H9 (cell line): Measurements from ENCODE around the gene FOXO6. TPM values are rescaled to one million over a fixed set of nuclear protein-coding genes. Genes with fewer than 3 reads are reported as not detected.

Source experiments
- DNase-seq: peaks from one replicate; pipeline ENCODE4 v3.0.0-alpha.2; 2017
- H2AFZ ChIP-seq: one replicate; pipeline ENCODE4 v1.6.1; 2013; ENCODE audit warnings: mild to moderate bottlenecking, low read length, control low read depth, moderate library complexity
- H2AK5ac ChIP-seq: 2 replicates; pipeline ENCODE4 v1.6.1; 2013; ENCODE audit warnings: low read length, control low read depth, mixed read lengths; ENCODE audit not compliant: insufficient read length
- H2BK120ac ChIP-seq: one replicate; pipeline ENCODE4 v1.6.1; 2013; ENCODE audit warnings: low read depth, mild to moderate bottlenecking, low read length, control low read depth, inconsistent platforms; ENCODE audit not compliant: poor library complexity, severe bottlenecking
- H2BK12ac ChIP-seq: 2 replicates; pipeline ENCODE4 v1.6.1; 2013; ENCODE audit warnings: low read length, control low read depth, mixed read lengths, low read depth; ENCODE audit not compliant: insufficient read length
- H2BK15ac ChIP-seq: 2 replicates; pipeline ENCODE4 v1.6.1; 2013; ENCODE audit warnings: low read depth, low read length, control low read depth
- H2BK20ac ChIP-seq: one replicate; pipeline ENCODE4 v1.6.1; 2013; ENCODE audit warnings: low read depth, mild to moderate bottlenecking, low read length, control low read depth, inconsistent platforms; ENCODE audit not compliant: poor library complexity, severe bottlenecking
- H2BK5ac ChIP-seq: 2 replicates; pipeline ENCODE4 v1.6.1; 2013; ENCODE audit warnings: low read length, control low read depth, mixed read lengths; ENCODE audit not compliant: insufficient read length
- H3K14ac ChIP-seq: 2 replicates; pipeline ENCODE4 v1.6.1; 2013; ENCODE audit warnings: low read length, control low read depth; ENCODE audit not compliant: insufficient read depth
- H3K18ac ChIP-seq: 2 replicates; pipeline ENCODE4 v1.6.1; 2013; ENCODE audit warnings: low read depth, mild to moderate bottlenecking, mixed read lengths, low read length, control low read depth; ENCODE audit not compliant: insufficient read length
- H3K23ac ChIP-seq: 2 replicates; pipeline ENCODE4 v1.6.1; 2013; ENCODE audit warnings: low read length, control low read depth, mixed read lengths, low read depth; ENCODE audit not compliant: insufficient read length
- H3K23me2 ChIP-seq: 2 replicates; pipeline ENCODE4 v1.6.1; 2013; ENCODE audit warnings: low read depth, mild to moderate bottlenecking, mixed read lengths, low read length, control low read depth; ENCODE audit not compliant: insufficient read length, poor library complexity, severe bottlenecking
- H3K27ac ChIP-seq: 2 replicates; pipeline ENCODE4 v1.5.1; 2013; ENCODE audit warnings: low read length, control low read depth, mixed read lengths, low read depth; ENCODE audit not compliant: insufficient read length
- H3K27me3 ChIP-seq: 2 replicates; pipeline ENCODE4 v1.6.1; 2013; ENCODE audit warnings: low read length, control low read depth, inconsistent platforms; ENCODE audit not compliant: insufficient read depth
- H3K4ac ChIP-seq: 2 replicates; pipeline ENCODE4 v1.6.1; 2013; ENCODE audit warnings: low read depth, mild to moderate bottlenecking, control low read depth, inconsistent platforms, low read length, moderate library complexity
- H3K4me1 ChIP-seq: 2 replicates; pipeline ENCODE4 v1.6.1; 2013; ENCODE audit warnings: low read length, control low read depth, inconsistent platforms; ENCODE audit not compliant: insufficient read depth
- H3K4me2 ChIP-seq: 2 replicates; pipeline ENCODE4 v1.6.1; 2013; ENCODE audit warnings: low read length, control low read depth, mixed read lengths; ENCODE audit not compliant: insufficient read length, insufficient read depth
- H3K56ac ChIP-seq: 2 replicates; pipeline ENCODE4 v1.6.1; 2013; ENCODE audit warnings: low read depth, mild to moderate bottlenecking, mixed read lengths, low read length, control low read depth; ENCODE audit not compliant: insufficient read length
- H3K79me1 ChIP-seq: 2 replicates; pipeline ENCODE4 v1.6.1; 2013; ENCODE audit warnings: low read depth, mild to moderate bottlenecking, moderate library complexity, low read length, control low read depth, inconsistent platforms; ENCODE audit not compliant: insufficient read depth, poor library complexity, severe bottlenecking
- H3K79me2 ChIP-seq: 2 replicates; pipeline ENCODE4 v1.6.1; 2013; ENCODE audit warnings: low read length, control low read depth, inconsistent platforms; ENCODE audit not compliant: insufficient read depth
- H3K9ac ChIP-seq: 2 replicates; pipeline ENCODE4 v1.6.1; 2013; ENCODE audit warnings: low read length, control low read depth, mixed read lengths; ENCODE audit not compliant: insufficient read length; ENCODE audit errors: extremely low read depth
- H3K9me3 ChIP-seq: one replicate; pipeline ENCODE4 v1.6.1; 2013; ENCODE audit warnings: low read depth, low read length, inconsistent platforms; ENCODE audit not compliant: control insufficient read depth
- H3T11ph ChIP-seq: one replicate; pipeline ENCODE4 v1.6.1; 2013; ENCODE audit warnings: mild to moderate bottlenecking, low read length, control low read depth, inconsistent platforms
- H4K20me1 ChIP-seq: one replicate; pipeline ENCODE4 v1.6.1; 2013; ENCODE audit not compliant: control insufficient read depth, insufficient read length, insufficient read depth
- H4K5ac ChIP-seq: 2 replicates; pipeline ENCODE4 v1.6.1; 2013; ENCODE audit warnings: low read depth, mild to moderate bottlenecking, mixed read lengths, low read length, control low read depth; ENCODE audit not compliant: insufficient read length
- H4K8ac ChIP-seq: replicated peaks from 2 replicates; pipeline ENCODE4 v1.6.1; 2013; ENCODE audit warnings: low read length, control low read depth, mixed read lengths, low read depth; ENCODE audit not compliant: insufficient read length
- H4K91ac ChIP-seq: 2 replicates; pipeline ENCODE4 v1.6.1; 2013; ENCODE audit warnings: low read depth, mild to moderate bottlenecking, moderate library complexity, mixed read lengths, low read length, control low read depth; ENCODE audit not compliant: insufficient read length
- H3K27ac Mint-ChIP-seq, 3 experiments: 2 replicates in 2 of 3; 3 replicates in 1 of 3; pipeline ENCODE4 v1.8.0; 2020 to 2021; ENCODE audit warnings: mixed read lengths in 3 of 3, mild to moderate bottlenecking in 1 of 3, moderate library complexity in 1 of 3
- H3K27me3 Mint-ChIP-seq: 2 replicates; pipeline ENCODE4 v1.8.0; 2021; ENCODE audit warnings: low read depth, mild to moderate bottlenecking, moderate library complexity, mixed read lengths
- H3K36me3 Mint-ChIP-seq, 3 experiments: 2 replicates in 2 of 3; 3 replicates in 1 of 3; pipeline ENCODE4 v1.8.0; 2020 to 2021; ENCODE audit warnings: low read depth in 3 of 3, mixed read lengths in 3 of 3; ENCODE audit not compliant: insufficient read depth in 1 of 3
- H3K4me1 Mint-ChIP-seq, 2 experiments: 2 replicates each; pipeline ENCODE4 v1.8.0; 2020; ENCODE audit warnings: mixed read lengths in 2 of 2
- H3K4me3 Mint-ChIP-seq, 2 experiments: 2 replicates in 1 of 2; 3 replicates in 1 of 2; pipeline ENCODE4 v1.8.0; 2020 to 2021; ENCODE audit warnings: mild to moderate bottlenecking in 2 of 2, mixed read lengths in 2 of 2, moderate library complexity in 1 of 2
- H3K9me3 Mint-ChIP-seq, 2 experiments: 2 replicates in 1 of 2; 3 replicates in 1 of 2; pipeline ENCODE4 v1.8.0; 2020; ENCODE audit warnings: mild to moderate bottlenecking in 2 of 2, mixed read lengths in 2 of 2, moderate library complexity in 1 of 2
- WGBS: extraction: QIAGEN DNeasy Blood & Tissue Kit; methylation state at CpG from one replicate; pipeline ENCODE4 v1.1.7; 2013; ENCODE audit warnings: missing lambda C conversion rate, low lambda C conversion rate, mixed read lengths; ENCODE audit not compliant: insufficient read length; ENCODE audit errors: extremely low coverage; 5-methylcytosine and 5-hydroxymethylcytosine counted together
- total RNA-seq: library from RNA; stranded (reverse); gene quantifications from 2 replicates; pipeline ENCODE4 v1.2.1, GENCODE V29; 2021
- TF ChIP-seq, protein P1 (sequence below): fragments of 200-600 bp; sonication (generic); conservative IDR thresholded peaks from 3 replicates; pipeline ENCODE4 v1.8.0; 2021; ENCODE audit warnings: antibody characterized with exemption, mild to moderate bottlenecking

FOXO6 gene
- total RNA-seq, 1 experiment from 2014 or later, result 0.83 TPM

DNA sequence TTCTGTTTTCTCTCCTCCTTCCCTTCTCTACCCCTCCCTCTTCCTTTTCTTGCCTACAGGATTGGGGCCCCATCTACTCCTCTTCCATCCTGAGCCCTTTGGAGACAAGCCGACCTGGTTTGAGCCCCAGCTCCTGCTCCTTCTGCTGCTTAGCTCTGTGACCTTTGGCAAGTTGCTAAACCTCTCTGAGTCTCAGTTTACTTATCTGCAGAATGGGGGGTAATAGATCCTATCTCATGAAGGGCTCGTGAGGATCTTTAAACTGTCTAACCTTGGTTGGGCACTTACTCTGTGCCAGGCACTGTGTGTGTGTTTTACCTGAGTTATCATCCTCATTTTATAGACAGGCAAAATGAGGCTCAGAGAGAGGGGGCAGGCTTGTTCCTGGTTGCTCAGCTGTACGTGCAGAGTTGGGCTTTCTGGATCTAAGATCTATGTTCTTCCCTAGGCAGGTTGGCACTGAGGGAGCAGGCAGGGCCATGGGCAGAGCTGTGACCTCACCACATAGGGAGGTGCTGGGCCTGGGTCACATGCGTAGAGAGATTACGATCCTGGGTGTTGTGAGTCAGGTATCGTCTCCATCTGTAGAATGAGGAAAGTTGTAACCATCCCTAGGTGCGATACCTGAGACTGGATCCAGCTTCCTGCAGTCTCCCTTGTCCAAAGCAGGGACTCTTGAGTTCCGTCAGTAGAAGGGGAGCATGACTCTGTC is 58.5 kb downstream of the FOXO6 start:
- no peak overlapping the region for H3K27ac ChIP-seq
- no peaks in the 10 kb centered on the region for H3K36me3 Mint-ChIP-seq
- peaks cover 1% of the 10 kb centered on the region for H3K27me3 Mint-ChIP-seq
- H3K9me3 Mint-ChIP-seq, result no peaks in the 10 kb centered on the region; a peak in 1 of 5 replicates
- no peak overlapping the region for H3K18ac ChIP-seq
- H2AFZ ChIP-seq, result no peak overlapping the region
- H3K14ac ChIP-seq, result no peak overlapping the region
- H3K27ac Mint-ChIP-seq, result no peak overlapping the region; a peak in 1 of 7 replicates
- no peak overlapping the region for H2BK15ac ChIP-seq
- no peak overlapping the region for H3T11ph ChIP-seq
- H2BK120ac ChIP-seq, result no peak overlapping the region
- H2BK5ac ChIP-seq, result no peak overlapping the region
- DNase-seq, result no peak
- no peaks in the 10 kb centered on the region for H3K27me3 ChIP-seq
- TF ChIP-seq, protein P1, sequence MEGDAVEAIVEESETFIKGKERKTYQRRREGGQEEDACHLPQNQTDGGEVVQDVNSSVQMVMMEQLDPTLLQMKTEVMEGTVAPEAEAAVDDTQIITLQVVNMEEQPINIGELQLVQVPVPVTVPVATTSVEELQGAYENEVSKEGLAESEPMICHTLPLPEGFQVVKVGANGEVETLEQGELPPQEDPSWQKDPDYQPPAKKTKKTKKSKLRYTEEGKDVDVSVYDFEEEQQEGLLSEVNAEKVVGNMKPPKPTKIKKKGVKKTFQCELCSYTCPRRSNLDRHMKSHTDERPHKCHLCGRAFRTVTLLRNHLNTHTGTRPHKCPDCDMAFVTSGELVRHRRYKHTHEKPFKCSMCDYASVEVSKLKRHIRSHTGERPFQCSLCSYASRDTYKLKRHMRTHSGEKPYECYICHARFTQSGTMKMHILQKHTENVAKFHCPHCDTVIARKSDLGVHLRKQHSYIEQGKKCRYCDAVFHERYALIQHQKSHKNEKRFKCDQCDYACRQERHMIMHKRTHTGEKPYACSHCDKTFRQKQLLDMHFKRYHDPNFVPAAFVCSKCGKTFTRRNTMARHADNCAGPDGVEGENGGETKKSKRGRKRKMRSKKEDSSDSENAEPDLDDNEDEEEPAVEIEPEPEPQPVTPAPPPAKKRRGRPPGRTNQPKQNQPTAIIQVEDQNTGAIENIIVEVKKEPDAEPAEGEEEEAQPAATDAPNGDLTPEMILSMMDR, result no peak
- H3K4ac ChIP-seq, result no peak overlapping the region
- no peak overlapping the region for H3K4me3 Mint-ChIP-seq
- H3K79me1 ChIP-seq, result no peaks in the 10 kb centered on the region
- H3K4me1 ChIP-seq, result no peaks in the 10 kb centered on the region
- no peak overlapping the region for H2BK20ac ChIP-seq
- H4K5ac ChIP-seq, result no peak overlapping the region
- no peak overlapping the region for H2AK5ac ChIP-seq
- H2BK12ac ChIP-seq, result no peak overlapping the region
- H3K79me2 ChIP-seq, result no peaks in the 10 kb centered on the region
- no peaks in the 10 kb centered on the region for H3K23me2 ChIP-seq
- WGBS, result no CpG with 5 or more reads among the region's 8 CpGs
- no peak overlapping the region for H3K56ac ChIP-seq
- no peak overlapping the region for H3K9ac ChIP-seq
- H3K4me2 ChIP-seq, result no peak overlapping the region
- H3K9me3 ChIP-seq, result no peaks in the 10 kb centered on the region
- no peaks in the 10 kb centered on the region for H4K20me1 ChIP-seq
- H4K91ac ChIP-seq, result no peak overlapping the region
- H3K23ac ChIP-seq, result no peak overlapping the region
- H4K8ac ChIP-seq, result no peak overlapping the region
- peaks cover 5 to 18% of the 10 kb centered on the region in 2 experiments for H3K4me1 Mint-ChIP-seq
